HG03520 (cell line): ENCODE measurements around the gene LTF.
"Not testable (repeated sequence)": the region's sequence is repeated elsewhere in the genome, so short reads cannot be mapped to it uniquely, and the experiment has no call there.

Source experiments
- ATAC-seq: cut with Tn5 transposase; IDR thresholded peaks from one replicate; pipeline ENCODE4 v1.9.1; 2021; ENCODE audit warnings: mild to moderate bottlenecking, moderate library complexity; ENCODE audit not compliant: unreplicated experiment

Gene LTF

GRCh38 chr3:46398186-46398955, 66.3 kb downstream of the LTF start:
- ATAC-seq, result no peak

GRCh38 chr3:46397111-46397510, 67.6 kb downstream of the LTF start:
- no peak for ATAC-seq

GRCh38 chr3:46395766-46396530, 68.8 kb downstream of the LTF start:
- ATAC-seq, result no peak

- no peak for ATAC-seq
These were observed 69.5 kb downstream of the LTF start for GRCh38 chr3:46395210-46395661.

- no peak for ATAC-seq
These were observed 70.9 kb downstream of the LTF start for GRCh38 chr3:46393554-46394434.

- no peak for ATAC-seq
These were observed 71.7 kb downstream of the LTF start for GRCh38 chr3:46393011-46393410.

- not testable (repeated sequence) for ATAC-seq
These were observed 73.2 kb downstream of the LTF start for GRCh38 chr3:46391526-46391925.

- ATAC-seq, result no peak
These were observed 75.4 kb downstream of the LTF start for GRCh38 chr3:46389306-46389705.

GRCh38 chr3:46388847-46389246, 75.9 kb downstream of the LTF start:
- ATAC-seq, result not testable (repeated sequence)

- ATAC-seq, result no peak
These were observed 78.5 kb downstream of the LTF start for GRCh38 chr3:46386205-46386604.
